Duodenal mucosa (tissue), 2 donors: ENCODE measurements around the gene APBB2.

Experiments
- H3K27ac ChIP-seq: one replicate; pipeline ENCODE4 v1.7.0; 2013; ENCODE audit warnings: low read depth, low read length
- H3K27me3 ChIP-seq, 2 donors: one replicate each; pipeline ENCODE4 v1.7.0; 2013; ENCODE audit warnings: low read length in 2 of 2, control low read depth in 1 of 2; ENCODE audit not compliant: insufficient read depth in 2 of 2, control insufficient read depth in 1 of 2
- H3K36me3 ChIP-seq, 2 donors: one replicate each; pipeline ENCODE4 v1.7.0; 2013; ENCODE audit warnings: low read length in 2 of 2, control low read depth in 1 of 2; ENCODE audit not compliant: insufficient read depth in 2 of 2, control insufficient read depth in 1 of 2
- H3K4me1 ChIP-seq, 2 donors: one replicate each; pipeline ENCODE4 v1.7.0; 2013; ENCODE audit warnings: low read length in 2 of 2, control low read depth in 1 of 2; ENCODE audit not compliant: insufficient read depth in 2 of 2, control insufficient read depth in 1 of 2
- H3K4me3 ChIP-seq, 2 donors: one replicate each; pipeline ENCODE4 v1.7.0; 2013; ENCODE audit warnings: low read length in 2 of 2, low read depth in 1 of 2
- H3K9ac ChIP-seq, 2 donors: one replicate each; pipeline ENCODE4 v1.7.0; 2013; ENCODE audit warnings: low read length in 2 of 2, low read depth in 1 of 2
- H3K9me3 ChIP-seq, 2 donors: one replicate each; pipeline ENCODE4 v1.7.0; 2013; ENCODE audit warnings: low read length in 2 of 2, control low read depth in 1 of 2; ENCODE audit not compliant: control insufficient read depth in 1 of 2

Gene APBB2

DNA sequence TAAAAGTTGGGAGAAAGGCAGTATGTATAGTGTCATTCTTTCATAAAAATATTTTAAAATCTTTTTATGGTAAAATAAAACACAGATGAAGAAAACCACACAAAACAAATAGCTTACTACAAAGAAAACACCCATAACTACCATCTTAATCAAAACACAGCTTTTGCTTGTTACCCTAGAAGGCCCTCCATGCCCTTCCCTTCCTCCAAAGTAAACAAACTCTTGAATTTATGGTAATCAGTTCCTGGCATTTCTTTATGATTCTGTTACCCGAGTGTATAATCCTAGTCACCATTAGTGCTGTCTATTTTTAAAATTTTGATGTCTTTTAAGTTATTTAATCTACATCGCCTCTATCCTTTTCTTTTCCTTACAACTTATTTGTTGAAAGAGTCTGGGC, 170.9 kb downstream of the APBB2 start:
- no peaks in the 10 kb centered on the region for H3K9me3 ChIP-seq
- H3K27ac ChIP-seq: no peak overlapping the region
- no peaks in the 10 kb centered on the region for H3K27me3 ChIP-seq

DNA sequence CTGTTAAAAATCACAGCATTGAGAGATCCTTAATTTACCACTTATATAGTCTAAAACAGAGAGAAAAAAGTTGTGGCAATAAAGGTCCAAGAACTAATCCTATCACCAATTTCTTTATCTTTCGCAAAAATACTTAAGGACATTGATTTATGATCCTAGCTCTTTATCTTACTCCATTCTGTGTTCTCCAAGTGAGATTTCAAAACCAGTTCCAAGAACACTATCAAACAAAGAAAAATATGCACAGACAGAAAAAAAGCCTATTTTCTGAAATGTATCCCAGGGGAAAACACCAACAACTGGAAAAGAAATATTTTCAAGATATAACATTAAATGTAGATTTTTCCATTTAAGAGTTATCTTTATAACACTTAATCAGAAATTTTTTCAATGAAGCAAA, 172.8 kb downstream of the APBB2 start:
- no peaks in the 10 kb centered on the region for H3K36me3 ChIP-seq
- no peak overlapping the region for H3K27ac ChIP-seq
- H3K27me3 ChIP-seq: no peaks in the 10 kb centered on the region
- no peaks in the 10 kb centered on the region for H3K4me1 ChIP-seq
- no peaks in the 10 kb centered on the region for H3K9me3 ChIP-seq
- H3K9ac ChIP-seq: no peak overlapping the region
- H3K4me3 ChIP-seq: no peak overlapping the region

More for the DNA sequence above, 170.9 kb downstream of the APBB2 start:
- no peak overlapping the region for H3K4me3 ChIP-seq
- H3K36me3 ChIP-seq: no peaks in the 10 kb centered on the region
- no peak overlapping the region for H3K9ac ChIP-seq
- H3K4me1 ChIP-seq: no peaks in the 10 kb centered on the region

DNA sequence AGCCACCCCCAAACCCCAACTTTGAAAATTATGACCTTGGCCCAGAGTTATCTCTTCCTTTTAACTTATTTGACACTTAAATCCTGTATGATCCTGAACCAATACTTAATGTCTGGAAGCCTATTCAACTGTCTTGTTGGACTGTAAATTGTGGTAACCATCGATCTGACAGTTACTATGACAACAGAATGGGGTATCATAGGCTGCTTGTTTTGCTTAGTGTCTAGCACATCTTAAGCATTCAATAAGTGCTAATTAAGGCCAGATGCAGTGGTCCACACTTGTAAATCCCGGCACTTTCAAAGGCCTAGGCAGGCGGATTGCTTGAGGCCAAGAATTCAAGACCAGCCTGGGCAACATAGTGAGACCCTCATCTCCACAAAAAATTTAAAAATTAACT, 175.0 kb downstream of the APBB2 start:
- H3K27ac ChIP-seq: no peak overlapping the region
- H3K27me3 ChIP-seq: no peaks in the 10 kb centered on the region
- H3K36me3 ChIP-seq: no peaks in the 10 kb centered on the region
- H3K9me3 ChIP-seq: no peaks in the 10 kb centered on the region
- H3K4me3 ChIP-seq: no peak overlapping the region
- no peaks in the 10 kb centered on the region for H3K4me1 ChIP-seq
- H3K9ac ChIP-seq: no peak overlapping the region

DNA sequence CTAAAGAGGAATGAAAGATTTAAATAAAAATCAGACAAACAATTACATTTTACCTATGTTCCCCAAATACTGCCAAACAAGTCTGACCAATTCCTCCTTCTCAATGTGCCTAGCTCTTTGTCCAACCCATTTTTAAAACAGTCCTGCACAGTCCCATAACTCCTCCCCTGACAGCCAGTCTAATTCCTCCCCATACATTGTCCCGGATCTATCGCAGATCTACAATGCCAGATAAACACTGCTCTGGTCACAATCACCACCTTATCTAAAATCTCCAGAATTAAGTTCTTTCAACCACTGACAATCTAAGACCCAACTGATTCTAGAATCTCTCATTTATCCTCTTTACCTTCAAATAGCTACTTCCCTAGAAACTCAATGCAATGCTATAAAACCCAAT, 176.0 kb downstream of the APBB2 start:
- Histone ChIP-seq H3K4me3 (no peak overlapping the region), H3K9ac (no peak overlapping the region), H3K27me3 (no peaks in the 10 kb centered on the region), H3K9me3 (no peaks in the 10 kb centered on the region), H3K36me3 (no peaks in the 10 kb centered on the region), H3K4me1 (no peaks in the 10 kb centered on the region), H3K27ac (no peak overlapping the region)

DNA sequence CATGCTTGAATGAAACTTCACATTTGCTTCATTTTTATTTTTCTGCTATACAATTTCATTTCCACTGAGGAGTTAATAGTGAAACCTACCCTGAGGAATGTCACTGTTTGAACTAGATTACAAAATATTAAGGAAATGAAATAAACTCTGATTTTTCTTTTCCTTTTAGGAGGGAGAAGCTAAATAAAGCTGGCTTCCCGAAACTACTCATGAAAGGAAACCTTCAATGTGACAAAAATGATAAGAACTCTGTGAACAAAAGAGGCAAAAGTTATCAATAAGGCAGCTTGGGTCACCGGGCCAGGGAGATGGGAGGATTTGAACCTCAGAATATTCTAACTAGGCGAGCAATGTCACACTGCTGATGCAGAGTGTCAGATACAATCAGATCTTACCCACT, 185.2 kb downstream of the APBB2 start:
- Histone ChIP-seq H3K9ac (no peak overlapping the region), H3K4me3 (no peak overlapping the region), H3K27ac (no peak overlapping the region), H3K36me3 (peaks cover 0 to 8% of the 10 kb centered on the region in 2 donors), H3K4me1 (no peaks in the 10 kb centered on the region), H3K27me3 (no peaks in the 10 kb centered on the region), H3K9me3 (peaks cover 25 to 27% of the 10 kb centered on the region in 2 donors)

DNA sequence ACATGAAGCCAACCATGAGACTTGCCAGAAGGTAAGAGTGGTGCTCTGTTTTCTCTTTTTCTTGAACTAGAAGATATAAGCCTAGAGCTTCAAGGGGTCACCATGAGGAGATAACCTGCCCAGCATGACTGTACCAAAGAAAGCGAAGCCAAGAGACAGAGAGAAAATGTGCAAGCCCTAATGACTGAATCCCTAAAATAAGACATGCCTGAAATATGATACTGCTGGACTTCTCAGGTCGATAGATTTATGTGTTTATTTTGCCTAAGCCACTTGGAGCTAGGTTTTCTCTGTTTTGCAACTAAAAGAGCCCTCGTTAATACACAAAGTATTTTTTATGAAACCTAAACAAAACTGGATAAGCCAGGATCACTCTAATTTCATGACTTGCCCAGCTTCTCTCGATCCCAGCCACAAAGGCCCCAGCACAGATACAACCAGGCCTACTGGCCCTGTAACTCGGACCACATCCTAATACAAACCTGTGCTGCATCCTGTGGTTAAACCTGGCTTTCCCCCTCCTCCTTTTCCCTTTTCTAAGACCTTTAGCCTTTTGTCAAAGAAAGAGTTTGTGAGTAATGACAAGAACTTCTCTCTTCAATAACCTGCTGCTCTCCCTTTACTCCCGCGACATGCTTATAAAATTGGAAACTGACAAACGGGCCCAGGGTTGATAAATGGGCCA, 185.8 kb downstream of the APBB2 start:
- H3K36me3 ChIP-seq: peaks cover 0 to 8% of the 10 kb centered on the region in 2 donors
- peaks cover 30 to 32% of the 10 kb centered on the region in 2 donors for H3K9me3 ChIP-seq
- no peaks in the 10 kb centered on the region for H3K4me1 ChIP-seq
- no peak overlapping the region for H3K4me3 ChIP-seq
- H3K27ac ChIP-seq: no peak overlapping the region
- H3K27me3 ChIP-seq: no peaks in the 10 kb centered on the region
- no peak overlapping the region for H3K9ac ChIP-seq

DNA sequence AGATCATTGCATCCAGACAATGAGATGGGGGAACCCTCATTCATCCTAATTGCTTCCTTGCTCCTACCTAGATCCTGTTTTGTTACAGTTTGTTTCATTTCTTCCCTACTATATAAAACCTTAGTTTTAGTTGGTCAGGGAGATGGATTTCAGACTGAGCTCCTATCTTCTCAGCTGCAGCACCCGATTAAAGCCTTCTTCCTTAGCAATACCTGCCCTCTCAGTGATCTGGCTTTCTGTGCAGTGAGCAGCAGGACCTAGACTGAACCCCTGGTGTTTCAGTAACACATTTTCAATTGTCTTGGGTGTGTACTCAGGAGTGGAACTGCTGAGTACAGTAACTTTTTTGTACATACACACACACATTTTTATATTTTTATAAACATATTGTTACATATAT, 187.4 kb downstream of the APBB2 start:
- Histone ChIP-seq H3K9ac (no peak overlapping the region), H3K4me3 (no peak overlapping the region), H3K9me3 (peaks cover 32 to 38% of the 10 kb centered on the region in 2 donors), H3K4me1 (no peaks in the 10 kb centered on the region), H3K27ac (no peak overlapping the region), H3K27me3 (no peaks in the 10 kb centered on the region), H3K36me3 (peaks cover 2 to 11% of the 10 kb centered on the region in 2 donors)

DNA sequence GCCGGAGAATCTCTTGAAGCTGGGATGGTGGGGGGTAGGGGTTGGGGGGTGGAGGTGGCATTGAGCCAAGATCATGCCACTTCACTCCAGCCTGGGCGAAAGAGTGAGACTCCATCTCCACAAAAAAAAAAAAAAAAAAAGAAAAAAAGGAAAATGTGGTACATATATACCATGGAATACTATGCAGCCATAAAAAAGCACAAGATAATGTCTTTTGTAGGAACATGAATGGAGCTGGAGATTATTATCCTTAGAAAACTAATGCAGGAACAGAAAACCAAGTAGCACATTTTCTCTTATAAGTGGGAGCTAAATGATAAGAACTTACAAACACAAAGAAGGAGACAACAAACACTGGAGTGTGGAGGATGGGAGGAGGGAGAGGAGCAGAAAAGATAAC, 188.5 kb downstream of the APBB2 start:
- H3K4me1 ChIP-seq: no peaks in the 10 kb centered on the region
- H3K9ac ChIP-seq: no peak overlapping the region
- H3K9me3 ChIP-seq: peaks cover 33 to 44% of the 10 kb centered on the region in 2 donors
- no peak overlapping the region for H3K27ac ChIP-seq
- no peaks in the 10 kb centered on the region for H3K27me3 ChIP-seq
- no peak overlapping the region for H3K4me3 ChIP-seq
- H3K36me3 ChIP-seq: peaks cover 3 to 11% of the 10 kb centered on the region in 2 donors

DNA sequence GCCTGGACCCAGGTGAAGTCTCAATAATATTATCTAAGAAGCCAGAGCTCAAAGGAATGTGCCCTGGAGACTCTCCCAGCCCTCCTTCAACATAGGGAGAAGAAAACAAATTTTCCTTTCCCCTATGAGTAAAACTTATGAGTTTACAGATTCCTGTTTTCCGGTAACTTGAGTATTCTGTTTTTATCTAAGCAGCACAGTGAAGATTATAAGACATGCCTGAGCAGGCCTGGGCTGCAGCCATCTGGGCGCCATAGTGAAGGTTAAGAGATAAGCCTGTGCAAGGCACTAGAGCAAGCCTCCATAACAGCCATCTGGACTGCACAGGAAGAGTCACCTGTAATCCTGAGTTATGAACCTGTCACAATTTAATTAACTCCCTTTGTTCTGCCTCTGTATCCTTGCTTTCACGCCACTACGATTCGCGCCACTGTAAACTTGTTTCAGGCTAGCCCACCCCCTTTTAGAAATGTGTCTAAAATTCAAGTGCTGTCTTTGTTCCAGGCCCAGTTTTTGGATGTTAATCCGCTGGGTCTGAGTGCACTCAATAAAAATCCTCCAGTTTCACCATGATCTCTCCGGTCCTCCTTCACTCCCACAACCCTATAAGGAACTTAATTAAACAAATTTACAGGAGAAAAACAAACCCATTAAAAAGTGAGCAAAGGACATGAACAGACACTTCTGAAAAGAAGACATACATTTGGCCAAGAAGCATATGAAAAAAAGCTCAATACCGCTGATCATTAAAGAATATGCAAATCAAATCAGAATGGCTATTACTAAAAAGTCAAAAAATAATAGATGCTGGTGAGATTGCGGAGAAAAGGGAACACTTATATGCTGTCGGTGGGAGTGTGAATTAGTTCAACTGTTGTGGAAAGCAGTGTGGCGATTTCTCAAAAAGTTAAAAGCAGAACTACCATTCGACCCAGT, 189.5 kb downstream of the APBB2 start:
- H3K36me3 ChIP-seq: peaks cover 3 to 11% of the 10 kb centered on the region in 2 donors
- H3K9ac ChIP-seq: no peak overlapping the region
- H3K4me1 ChIP-seq: no peaks in the 10 kb centered on the region
- peaks cover 33 to 44% of the 10 kb centered on the region in 2 donors for H3K9me3 ChIP-seq
- no peak overlapping the region for H3K4me3 ChIP-seq
- H3K27me3 ChIP-seq: no peaks in the 10 kb centered on the region
- H3K27ac ChIP-seq: no peak overlapping the region

DNA sequence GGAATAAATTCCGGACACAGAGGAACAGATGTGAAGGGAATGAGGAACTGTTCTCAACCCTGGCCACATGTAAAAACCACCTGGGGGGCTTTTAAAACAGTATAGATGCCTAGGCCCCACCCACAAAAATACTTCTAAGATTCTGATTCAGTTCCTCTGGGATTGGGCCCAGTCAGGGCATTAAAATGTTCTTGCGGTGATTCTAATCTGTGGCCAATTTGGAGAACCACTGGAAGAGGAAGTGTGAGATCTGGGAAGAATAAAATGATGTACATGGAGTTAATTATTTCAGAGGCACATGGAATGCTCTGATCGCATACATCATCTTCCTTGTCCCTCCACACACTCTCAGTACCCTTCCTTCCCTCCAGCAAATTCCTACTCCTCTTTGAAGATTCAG, 192.2 kb downstream of the APBB2 start:
- Histone ChIP-seq H3K27ac (no peak overlapping the region), H3K4me1 (no peaks in the 10 kb centered on the region), H3K36me3 (peaks cover 3% of the 10 kb centered on the region in 2 donors), H3K9me3 (peaks cover 24 to 40% of the 10 kb centered on the region in 2 donors), H3K4me3 (no peak overlapping the region), H3K27me3 (no peaks in the 10 kb centered on the region), H3K9ac (no peak overlapping the region)
